Liver (tissue), 9 donors: ENCODE measurements around the gene TRPM1. TPM values are rescaled to one million over a fixed set of nuclear protein-coding genes. Genes with fewer than 3 reads are reported as not detected.

Source experiments
- DNase-seq: peaks from one replicate; pipeline ENCODE4 v3.0.0-alpha.2; 2017; ENCODE audit warnings: low spot score
- H3K27ac ChIP-seq, 2 donors: one replicate each; pipeline ENCODE4 v1.7.0; 2013; ENCODE audit warnings: inconsistent platforms in 2 of 2, low read length in 2 of 2, control low read depth in 1 of 2, low read depth in 1 of 2, mild to moderate bottlenecking in 1 of 2
- H3K27me3 ChIP-seq, 4 donors: one replicate each; pipeline versions ENCODE4 v1.6.1 to v1.7.0; 2013; ENCODE audit warnings: low read length in 3 of 4, inconsistent platforms in 1 of 4, mild to moderate bottlenecking in 1 of 4, moderate library complexity in 1 of 4; ENCODE audit not compliant: control insufficient read depth in 4 of 4, insufficient read depth in 4 of 4
- H3K36me3 ChIP-seq, 4 donors: one replicate each; pipeline versions ENCODE4 v1.6.1 to v1.7.0; 2013; ENCODE audit warnings: low read length in 3 of 4, mild to moderate bottlenecking in 3 of 4, low read depth in 1 of 4, moderate library complexity in 1 of 4; ENCODE audit not compliant: control insufficient read depth in 4 of 4, insufficient read depth in 3 of 4
- H3K4me1 ChIP-seq, 4 donors: one replicate each; pipeline versions ENCODE4 v1.6.1 to v1.7.0; 2013; ENCODE audit warnings: low read length in 3 of 4, mild to moderate bottlenecking in 3 of 4, moderate library complexity in 1 of 4; ENCODE audit not compliant: control insufficient read depth in 4 of 4, insufficient read depth in 4 of 4
- H3K4me3 ChIP-seq, 3 donors: one replicate each; pipeline versions ENCODE4 v1.6.1 to v1.7.0; 2013; ENCODE audit warnings: low read length in 3 of 3, control low read depth in 1 of 3, low read depth in 1 of 3, mild to moderate bottlenecking in 1 of 3
- H3K9ac ChIP-seq, 2 donors: one replicate each; pipeline ENCODE4 v1.7.0; 2013; ENCODE audit warnings: low read length in 2 of 2, mild to moderate bottlenecking in 2 of 2, moderate library complexity in 2 of 2, control low read depth in 1 of 2, low read depth in 1 of 2
- H3K9me3 ChIP-seq, 4 donors: one replicate each; pipeline versions ENCODE4 v1.6.1 to v1.7.0; 2013; ENCODE audit warnings: low read length in 3 of 4; ENCODE audit not compliant: control insufficient read depth in 4 of 4
- EGR1 ChIP-seq, 2 donors: IDR thresholded peaks; 2 replicates each; pipeline ENCODE4 v1.6.1; 2016 to 2018; ENCODE audit warnings: antibody characterized with exemption in 2 of 2, low read depth in 2 of 2
- FOXA1 ChIP-seq: IDR thresholded peaks from 2 replicates; pipeline ENCODE4 v1.6.1; 2016; ENCODE audit warnings: antibody characterized with exemption
- FOXA2 ChIP-seq: IDR thresholded peaks from 2 replicates; pipeline ENCODE4 v1.6.1; 2016; ENCODE audit warnings: antibody characterized with exemption
- GABPA ChIP-seq, 2 donors: IDR thresholded peaks in 1 of 2; conservative IDR thresholded peaks in 1 of 2; 2 replicates each; pipeline ENCODE4 v1.6.1; 2016; ENCODE audit warnings: antibody characterized with exemption in 2 of 2, mild to moderate bottlenecking in 1 of 2, moderate library complexity in 1 of 2
- HNF4A ChIP-seq, 2 donors: conservative IDR thresholded peaks; 2 replicates each; pipeline ENCODE4 v1.6.1; 2016; ENCODE audit warnings: antibody characterized with exemption in 2 of 2, mild to moderate bottlenecking in 2 of 2
- HNF4G ChIP-seq: IDR thresholded peaks from 2 replicates; pipeline ENCODE4 v1.6.1; 2016; ENCODE audit warnings: antibody characterized with exemption
- JUND ChIP-seq, 2 donors: IDR thresholded peaks; 2 replicates each; pipeline ENCODE4 v1.6.1; 2016; ENCODE audit warnings: antibody characterized with exemption in 2 of 2
- NR2F2 ChIP-seq: IDR thresholded peaks from 2 replicates; pipeline ENCODE4 v1.6.1; 2016; ENCODE audit warnings: antibody characterized with exemption
- RAD21 ChIP-seq, 2 donors: IDR thresholded peaks; 2 replicates each; pipeline ENCODE4 v1.6.1; 2016; ENCODE audit warnings: antibody characterized with exemption in 2 of 2, mild to moderate bottlenecking in 2 of 2
- RXRA ChIP-seq, 2 donors: IDR thresholded peaks; 2 replicates each; pipeline ENCODE4 v1.6.1; 2017 to 2018; ENCODE audit warnings: antibody characterized with exemption in 2 of 2, mild to moderate bottlenecking in 1 of 2
- SP1 ChIP-seq: IDR thresholded peaks from 2 replicates; pipeline ENCODE4 v1.6.1; 2018; ENCODE audit warnings: antibody characterized with exemption, mild to moderate bottlenecking
- TAF1 ChIP-seq: conservative IDR thresholded peaks from 2 replicates; pipeline ENCODE4 v1.6.1; 2016; ENCODE audit warnings: antibody characterized with exemption, mild to moderate bottlenecking
- YY1 ChIP-seq: IDR thresholded peaks from 2 replicates; pipeline ENCODE4 v1.6.1; 2016; ENCODE audit warnings: antibody characterized with exemption, mild to moderate bottlenecking
- WGBS: extraction: QIAGEN DNeasy Blood & Tissue Kit; methylation state at CpG from one replicate; pipeline ENCODE4 v1.1.7; 2013; 5-methylcytosine and 5-hydroxymethylcytosine counted together
- polyA plus RNA-seq, 2 donors: library from polyadenylated mRNA; stranded (reverse) in 1 of 2; unstranded in 1 of 2; fragments of 200-250 nt in 1 of 2; fragments of >200 nt in 1 of 2; fragmentation: Nextera tagmentation in 1 of 2; extraction: Ambion mirVana in 1 of 2; gene quantifications; one replicate each; pipeline versions ENCODE4 v1.2.1 to v1.2.3, GENCODE V29; 2013 to 2015
- total RNA-seq, 2 donors: library from RNA; depleted of rRNA; stranded (reverse); fragments of >200 nt; gene quantifications; one replicate each; pipeline ENCODE4 v1.2.3, GENCODE V29; 2014
- TF ChIP-seq, protein P1 (sequence below): fragments of 150-350 bp; IDR thresholded peaks from 2 replicates; pipeline ENCODE4 v1.5.1; 2017; ENCODE audit warnings: improper control_type of control experiment, low read depth, low read length; ENCODE audit not compliant: missing input control
- TF ChIP-seq, protein P2 (sequence below): IDR thresholded peaks from 2 replicates; pipeline ENCODE4 v1.6.1; 2016; ENCODE audit warnings: antibody characterized with exemption
- TF ChIP-seq, protein P3 (sequence below): IDR thresholded peaks from 2 replicates; pipeline ENCODE4 v1.6.1; 2016; ENCODE audit warnings: antibody characterized with exemption
- TF ChIP-seq, protein P4 (sequence below): IDR thresholded peaks from 2 replicates; pipeline ENCODE4 v1.6.1; 2016; ENCODE audit warnings: antibody characterized with exemption
- TF ChIP-seq, protein P5 (sequence below): IDR thresholded peaks from 2 replicates; pipeline ENCODE4 v1.6.1; 2016; ENCODE audit warnings: antibody characterized with exemption, mild to moderate bottlenecking
- donor health status: healthy.
- donor health status: healthy.
- donor health status: healthy.
- donor health status: healthy.
- donor health status: healthy.

The TRPM1 gene
- total and polyA plus RNA-seq, 4 donors, result not detected

DNA sequence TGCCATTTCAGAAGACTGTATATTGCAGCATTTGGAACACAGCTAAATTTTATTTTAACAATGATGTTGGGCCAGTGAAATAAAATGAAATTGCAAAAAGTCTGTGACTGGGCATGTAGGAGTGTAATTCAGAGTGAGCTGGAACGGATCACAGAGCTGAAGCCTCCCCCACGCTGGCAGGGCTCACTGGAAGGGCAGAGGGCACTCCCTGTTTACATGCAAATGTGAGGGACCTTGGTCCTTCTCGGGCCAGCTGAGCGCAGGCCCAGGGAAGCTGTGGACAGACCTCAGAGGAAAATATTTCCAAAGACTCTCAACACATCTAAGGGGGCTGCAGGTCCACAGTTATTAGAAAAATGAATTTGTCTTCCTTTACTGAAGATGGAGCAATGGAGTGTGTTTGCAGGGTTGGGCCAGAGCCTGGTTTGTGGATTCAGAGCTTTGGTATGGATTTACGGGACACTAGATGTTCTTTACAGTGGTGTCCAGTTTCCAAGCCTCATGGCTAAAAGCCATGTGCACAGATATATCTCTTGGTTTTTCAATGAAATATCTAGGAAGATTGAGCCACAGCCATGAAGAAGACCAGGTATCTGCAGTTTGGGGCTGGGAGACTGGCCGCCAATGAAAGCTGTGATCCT is 32.0 kb downstream of the TRPM1 start:
- H3K27ac ChIP-seq, result peak overlapping the region; percentile 72 to 91

More for the DNA sequence above, 32.0 kb downstream of the TRPM1 start:
- Histone ChIP-seq H3K36me3 (no peaks in the 10 kb centered on the region), H3K4me3 (no peak overlapping the region), H3K27me3 (no peaks in the 10 kb centered on the region), H3K4me1 (peaks cover 6 to 19% (median 15%) of the 10 kb centered on the region in 4 donors), H3K9me3 (no peaks in the 10 kb centered on the region), H3K9ac (no peak overlapping the region)
- 38% methylated on average over 6 of the region's 6 CpGs for WGBS
- DNase-seq, result peak; percentile 58
- TF ChIP-seq HNF4A (conservative IDR thresholded peaks at IDR 0.05) (peak; percentile 95 to 96), FOXA2 (peak; percentile 90), SP1 (peak; percentile 92), EGR1 (IDR thresholded peaks at IDR 0.05; ENCODE audit: low read depth in 2 of 2) (peak in 1 of 2 donors; percentile 73), HNF4G (peak; percentile 87), YY1 (no peak), RAD21 (IDR thresholded peaks at IDR 0.05) (peak; percentile 59 to 71), GABPA (IDR thresholded peaks at IDR 0.05 in 1 of 2, conservative IDR thresholded peaks at IDR 0.05 in 1 of 2) (no peak), NR2F2 (peak; percentile 92), TAF1 (no peak), FOXA1 (peak; percentile 95), RXRA (IDR thresholded peaks at IDR 0.05) (peak; percentile 87 to 88), JUND (IDR thresholded peaks at IDR 0.05) (peak in 1 of 2 donors; percentile 68)
- TF ChIP-seq, protein P1, sequence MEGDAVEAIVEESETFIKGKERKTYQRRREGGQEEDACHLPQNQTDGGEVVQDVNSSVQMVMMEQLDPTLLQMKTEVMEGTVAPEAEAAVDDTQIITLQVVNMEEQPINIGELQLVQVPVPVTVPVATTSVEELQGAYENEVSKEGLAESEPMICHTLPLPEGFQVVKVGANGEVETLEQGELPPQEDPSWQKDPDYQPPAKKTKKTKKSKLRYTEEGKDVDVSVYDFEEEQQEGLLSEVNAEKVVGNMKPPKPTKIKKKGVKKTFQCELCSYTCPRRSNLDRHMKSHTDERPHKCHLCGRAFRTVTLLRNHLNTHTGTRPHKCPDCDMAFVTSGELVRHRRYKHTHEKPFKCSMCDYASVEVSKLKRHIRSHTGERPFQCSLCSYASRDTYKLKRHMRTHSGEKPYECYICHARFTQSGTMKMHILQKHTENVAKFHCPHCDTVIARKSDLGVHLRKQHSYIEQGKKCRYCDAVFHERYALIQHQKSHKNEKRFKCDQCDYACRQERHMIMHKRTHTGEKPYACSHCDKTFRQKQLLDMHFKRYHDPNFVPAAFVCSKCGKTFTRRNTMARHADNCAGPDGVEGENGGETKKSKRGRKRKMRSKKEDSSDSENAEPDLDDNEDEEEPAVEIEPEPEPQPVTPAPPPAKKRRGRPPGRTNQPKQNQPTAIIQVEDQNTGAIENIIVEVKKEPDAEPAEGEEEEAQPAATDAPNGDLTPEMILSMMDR, result no peak
- TF ChIP-seq, protein P2, sequence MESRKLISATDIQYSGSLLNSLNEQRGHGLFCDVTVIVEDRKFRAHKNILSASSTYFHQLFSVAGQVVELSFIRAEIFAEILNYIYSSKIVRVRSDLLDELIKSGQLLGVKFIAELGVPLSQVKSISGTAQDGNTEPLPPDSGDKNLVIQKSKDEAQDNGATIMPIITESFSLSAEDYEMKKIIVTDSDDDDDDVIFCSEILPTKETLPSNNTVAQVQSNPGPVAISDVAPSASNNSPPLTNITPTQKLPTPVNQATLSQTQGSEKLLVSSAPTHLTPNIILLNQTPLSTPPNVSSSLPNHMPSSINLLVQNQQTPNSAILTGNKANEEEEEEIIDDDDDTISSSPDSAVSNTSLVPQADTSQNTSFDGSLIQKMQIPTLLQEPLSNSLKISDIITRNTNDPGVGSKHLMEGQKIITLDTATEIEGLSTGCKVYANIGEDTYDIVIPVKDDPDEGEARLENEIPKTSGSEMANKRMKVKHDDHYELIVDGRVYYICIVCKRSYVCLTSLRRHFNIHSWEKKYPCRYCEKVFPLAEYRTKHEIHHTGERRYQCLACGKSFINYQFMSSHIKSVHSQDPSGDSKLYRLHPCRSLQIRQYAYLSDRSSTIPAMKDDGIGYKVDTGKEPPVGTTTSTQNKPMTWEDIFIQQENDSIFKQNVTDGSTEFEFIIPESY, result no peak
- TF ChIP-seq, protein P3, sequence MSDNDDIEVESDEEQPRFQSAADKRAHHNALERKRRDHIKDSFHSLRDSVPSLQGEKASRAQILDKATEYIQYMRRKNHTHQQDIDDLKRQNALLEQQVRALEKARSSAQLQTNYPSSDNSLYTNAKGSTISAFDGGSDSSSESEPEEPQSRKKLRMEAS, result peak; percentile 73
- TF ChIP-seq, protein P4, sequence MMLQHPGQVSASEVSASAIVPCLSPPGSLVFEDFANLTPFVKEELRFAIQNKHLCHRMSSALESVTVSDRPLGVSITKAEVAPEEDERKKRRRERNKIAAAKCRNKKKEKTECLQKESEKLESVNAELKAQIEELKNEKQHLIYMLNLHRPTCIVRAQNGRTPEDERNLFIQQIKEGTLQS, result no peak
- TF ChIP-seq, protein P5, sequence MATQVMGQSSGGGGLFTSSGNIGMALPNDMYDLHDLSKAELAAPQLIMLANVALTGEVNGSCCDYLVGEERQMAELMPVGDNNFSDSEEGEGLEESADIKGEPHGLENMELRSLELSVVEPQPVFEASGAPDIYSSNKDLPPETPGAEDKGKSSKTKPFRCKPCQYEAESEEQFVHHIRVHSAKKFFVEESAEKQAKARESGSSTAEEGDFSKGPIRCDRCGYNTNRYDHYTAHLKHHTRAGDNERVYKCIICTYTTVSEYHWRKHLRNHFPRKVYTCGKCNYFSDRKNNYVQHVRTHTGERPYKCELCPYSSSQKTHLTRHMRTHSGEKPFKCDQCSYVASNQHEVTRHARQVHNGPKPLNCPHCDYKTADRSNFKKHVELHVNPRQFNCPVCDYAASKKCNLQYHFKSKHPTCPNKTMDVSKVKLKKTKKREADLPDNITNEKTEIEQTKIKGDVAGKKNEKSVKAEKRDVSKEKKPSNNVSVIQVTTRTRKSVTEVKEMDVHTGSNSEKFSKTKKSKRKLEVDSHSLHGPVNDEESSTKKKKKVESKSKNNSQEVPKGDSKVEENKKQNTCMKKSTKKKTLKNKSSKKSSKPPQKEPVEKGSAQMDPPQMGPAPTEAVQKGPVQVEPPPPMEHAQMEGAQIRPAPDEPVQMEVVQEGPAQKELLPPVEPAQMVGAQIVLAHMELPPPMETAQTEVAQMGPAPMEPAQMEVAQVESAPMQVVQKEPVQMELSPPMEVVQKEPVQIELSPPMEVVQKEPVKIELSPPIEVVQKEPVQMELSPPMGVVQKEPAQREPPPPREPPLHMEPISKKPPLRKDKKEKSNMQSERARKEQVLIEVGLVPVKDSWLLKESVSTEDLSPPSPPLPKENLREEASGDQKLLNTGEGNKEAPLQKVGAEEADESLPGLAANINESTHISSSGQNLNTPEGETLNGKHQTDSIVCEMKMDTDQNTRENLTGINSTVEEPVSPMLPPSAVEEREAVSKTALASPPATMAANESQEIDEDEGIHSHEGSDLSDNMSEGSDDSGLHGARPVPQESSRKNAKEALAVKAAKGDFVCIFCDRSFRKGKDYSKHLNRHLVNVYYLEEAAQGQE, result peak; percentile 71
